ENCODE data around the gene DACH1.

GRCh38 chr13:71886880-71887279, 19.9 kb upstream of the DACH1 start:
- TF ChIP-seq CTCF (conservative IDR thresholded peaks at IDR 0.05 in 1 of 2, IDR thresholded peaks at IDR 0.05 in 1 of 2; ENCODE audit: low read depth in 1 of 2, low read length in 2 of 2) (no peak), EZH2 (IDR thresholded peaks at IDR 0.05; ENCODE audit: low read length, missing control alignments) (no peak)

Data from fibroblast of lung (primary cell).